Measurements from ENCODE around the gene EML4.
"Not testable (repeated sequence)": the region's sequence is repeated elsewhere in the genome, so short reads cannot be mapped to it uniquely, and the experiment has no call there.

EML4 gene

DNA sequence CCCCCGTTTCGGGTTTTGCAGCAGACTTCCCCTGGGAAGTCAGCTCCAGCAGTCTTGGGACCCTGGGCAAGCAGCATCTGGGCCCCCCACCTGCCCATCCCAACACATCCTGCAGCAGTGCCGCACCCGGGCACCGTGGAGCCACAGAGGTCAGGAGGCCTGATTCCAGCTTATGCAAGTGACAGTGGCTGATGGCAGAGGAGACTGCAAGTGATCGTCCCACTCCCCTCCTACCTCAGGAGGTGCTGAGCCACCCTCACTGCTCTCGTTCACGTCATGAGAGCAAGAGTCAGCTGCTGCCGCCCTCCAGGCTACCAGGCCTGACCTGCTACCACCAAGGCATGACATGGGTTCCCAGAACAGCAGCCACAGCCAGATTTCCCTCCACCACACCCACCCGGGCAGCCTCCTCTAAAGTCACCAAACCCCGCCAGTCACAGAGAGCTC is 173.7 kb downstream of the EML4 start:
- in situ Hi-C loops (cut with HindIII; ENCODE audit: low sequenced_read_pairs) = no loop called here
- DNase-seq (ENCODE audit: low read depth, low spot score) = no peak
- no peak overlapping the region for H3K4me3 ChIP-seq (ENCODE audit: low read depth, low read length)
- TF ChIP-seq CTCF (IDR thresholded peaks at IDR 0.05; ENCODE audit: low read depth, low read length) = no peak

DNA sequence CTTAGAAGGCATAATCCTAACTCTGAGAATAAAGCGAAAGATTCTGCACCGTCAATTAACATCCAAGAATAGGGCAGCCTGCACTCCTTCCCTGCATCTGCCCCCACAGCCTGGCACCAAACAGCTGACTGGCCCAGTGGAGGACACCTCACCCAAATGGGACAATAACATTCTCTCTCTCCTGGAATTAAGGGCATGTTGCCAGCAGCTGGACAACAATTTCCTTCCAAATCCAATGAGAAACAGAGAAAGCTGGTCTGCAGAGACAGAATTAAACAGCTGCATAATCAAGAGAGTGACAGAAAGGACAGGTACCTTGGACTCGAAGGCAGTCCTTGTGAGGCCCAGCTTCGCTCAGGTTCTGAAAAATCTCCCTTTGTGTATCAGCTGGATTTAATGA is 176.8 kb downstream of the EML4 start:
- no peak for DNase-seq (ENCODE audit: low read depth, low spot score)
- in situ Hi-C loops (cut with HindIII; ENCODE audit: low sequenced_read_pairs) = no loop called here
- no peak overlapping the region for H3K4me3 ChIP-seq (ENCODE audit: low read depth, low read length)
- no peak for TF ChIP-seq CTCF (IDR thresholded peaks at IDR 0.05; ENCODE audit: low read depth, low read length)

GRCh38 chr2:42346856-42347255 is 177.7 kb downstream of the EML4 start:
- H3K4me3 ChIP-seq (ENCODE audit: low read depth, low read length); DNase-seq (ENCODE audit: low read depth, low spot score); in situ Hi-C loops (cut with HindIII; ENCODE audit: low sequenced_read_pairs): not testable (repeated sequence)

GRCh38 chr2:42347518-42347917 is 178.4 kb downstream of the EML4 start:
- in situ Hi-C loops (cut with HindIII; ENCODE audit: low sequenced_read_pairs); DNase-seq (ENCODE audit: low read depth, low spot score); H3K4me3 ChIP-seq (ENCODE audit: low read depth, low read length): not testable (repeated sequence)

- TF ChIP-seq CTCF (IDR thresholded peaks at IDR 0.05; ENCODE audit: low read depth, low read length) = no peak
- in situ Hi-C loops (cut with HindIII; ENCODE audit: low sequenced_read_pairs) = no loop called here
- DNase-seq (ENCODE audit: low read depth, low spot score) = no peak
- no peak overlapping the region for H3K4me3 ChIP-seq (ENCODE audit: low read depth, low read length)
Measured at GRCh38 chr2:42348113-42348805, 179.1 kb downstream of the EML4 start.

DNA sequence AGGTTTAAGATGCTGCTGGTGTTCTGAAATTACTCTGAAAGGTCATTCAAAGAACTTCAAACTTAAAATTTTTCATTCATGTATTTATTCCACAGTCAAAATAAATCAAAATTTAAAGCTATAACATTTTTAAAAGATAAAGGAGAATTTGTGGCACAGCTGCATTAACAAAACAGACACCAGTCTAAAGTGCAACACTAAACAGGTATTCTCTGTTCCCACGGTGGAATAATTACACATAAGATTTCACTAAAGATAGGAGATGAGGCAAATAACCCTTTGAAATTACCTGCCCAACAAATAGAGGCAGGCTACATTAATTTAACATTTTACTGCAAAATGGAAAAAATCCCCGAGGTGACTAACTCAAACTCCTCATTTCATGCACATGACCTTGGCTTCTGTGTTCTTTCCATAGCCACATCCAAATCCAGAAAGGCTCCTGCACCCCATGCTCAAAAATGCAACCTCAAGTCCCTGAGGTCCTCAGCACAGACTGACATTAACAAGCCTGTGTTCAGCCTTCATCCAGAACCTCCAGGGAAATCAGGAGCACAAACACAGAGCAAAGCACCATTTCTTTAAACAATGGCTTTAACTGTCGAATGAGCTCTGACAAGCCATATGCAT is 181.4 kb downstream of the EML4 start:
- in situ Hi-C loops (cut with HindIII; ENCODE audit: low sequenced_read_pairs) = no loop called here
- TF ChIP-seq CTCF (IDR thresholded peaks at IDR 0.05; ENCODE audit: low read depth, low read length) = no peak
- no peak for DNase-seq (ENCODE audit: low read depth, low spot score)
- H3K4me3 ChIP-seq (ENCODE audit: low read depth, low read length) = no peak overlapping the region

DNA sequence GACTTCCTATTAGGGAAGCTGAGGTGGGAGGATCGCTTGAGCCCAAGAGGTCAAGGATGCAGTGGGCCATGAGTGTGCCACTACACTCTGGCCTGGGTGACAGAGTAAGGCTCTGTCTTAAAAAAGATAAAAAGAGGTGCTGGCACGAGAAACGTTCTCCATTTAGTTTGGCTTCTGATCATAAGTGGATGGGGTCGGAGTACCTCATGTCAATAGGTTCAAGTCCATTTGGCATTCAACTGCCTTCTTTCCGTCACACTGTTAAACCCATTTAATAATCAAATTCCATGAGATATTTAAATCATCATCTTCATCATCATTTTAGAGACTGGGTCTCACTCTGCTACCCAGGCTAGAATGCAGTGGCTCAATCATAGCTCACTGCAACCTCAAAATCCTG is 182.7 kb downstream of the EML4 start:
- no peak for DNase-seq (ENCODE audit: low read depth, low spot score)
- in situ Hi-C loops (cut with HindIII; ENCODE audit: low sequenced_read_pairs) = no loop called here
- TF ChIP-seq CTCF (IDR thresholded peaks at IDR 0.05; ENCODE audit: low read depth, low read length) = no peak
- H3K4me3 ChIP-seq (ENCODE audit: low read depth, low read length) = no peak overlapping the region

Data from astrocyte of the spinal cord (primary cell).